ENCODE data around the gene USP24.
"Not testable (repeated sequence)": the region's sequence is repeated elsewhere in the genome, so short reads cannot be mapped to it uniquely, and the experiment has no call there.

Gene USP24

DNA sequence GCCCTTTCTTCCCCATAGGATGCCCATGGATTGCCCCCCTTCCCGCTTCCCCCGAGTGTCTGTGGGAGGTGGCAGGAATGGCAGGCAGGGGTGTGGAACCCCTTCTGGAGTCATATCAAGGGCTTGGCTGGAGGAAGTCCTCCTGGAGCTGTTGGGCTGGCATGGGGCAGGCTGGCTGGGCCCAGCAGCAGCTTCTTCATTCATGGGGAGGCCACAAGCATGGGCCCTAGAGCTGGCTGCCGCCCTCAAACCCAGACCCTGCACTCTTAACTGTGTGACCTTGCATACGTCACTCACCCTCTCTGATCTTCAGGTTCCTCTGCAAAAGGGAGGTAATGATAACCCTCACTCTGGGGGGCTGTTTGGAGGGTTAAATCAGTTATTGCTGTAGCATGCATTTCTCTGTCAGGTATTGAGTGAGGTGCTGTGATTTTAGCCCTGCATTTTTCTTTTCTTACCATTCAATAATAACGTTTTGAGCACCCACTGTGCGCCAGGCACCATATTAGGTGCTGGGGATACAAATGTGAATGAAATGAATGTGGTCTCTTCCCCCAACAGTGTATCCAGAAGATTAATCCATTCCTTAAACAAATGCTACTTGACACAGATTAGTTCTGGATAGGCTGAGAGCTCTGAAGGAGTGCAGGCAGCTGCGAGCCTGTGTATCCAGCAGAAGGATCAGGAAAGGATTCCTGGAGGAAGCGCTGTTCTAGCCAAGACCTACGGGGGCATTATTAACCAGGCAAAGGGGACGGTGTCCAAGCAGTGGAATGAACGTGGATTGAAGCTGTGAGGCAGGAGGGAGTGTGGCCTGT, 166.5 kb downstream of the USP24 start:
- H3K4me3 ChIP-seq (ENCODE audit: low read depth, low read length): no peak overlapping the region
- no peak for DNase-seq (ENCODE audit: low read depth)

DNA sequence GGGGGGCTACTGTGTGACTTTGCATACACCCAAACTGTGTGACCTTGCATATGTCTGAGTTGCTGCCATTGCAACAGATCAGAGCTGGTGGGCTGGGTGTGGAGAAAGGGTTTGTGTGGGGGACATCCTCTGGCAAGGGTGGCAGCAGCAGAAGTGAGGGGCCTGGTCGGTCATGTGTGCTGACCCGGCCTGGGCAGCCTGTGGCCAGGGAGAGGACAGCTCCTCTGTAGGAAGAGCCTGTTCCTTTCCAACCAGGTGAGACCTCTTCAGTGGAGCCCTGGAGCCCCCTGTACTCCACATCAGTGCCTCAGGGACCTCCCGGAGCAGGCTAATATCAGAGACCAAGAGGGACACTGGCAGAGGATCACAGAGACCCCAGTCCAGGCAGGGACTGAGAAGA, 167.6 kb downstream of the USP24 start:
- no peak for DNase-seq (ENCODE audit: low read depth)
- no peak overlapping the region for H3K4me3 ChIP-seq (ENCODE audit: low read depth, low read length)

DNA sequence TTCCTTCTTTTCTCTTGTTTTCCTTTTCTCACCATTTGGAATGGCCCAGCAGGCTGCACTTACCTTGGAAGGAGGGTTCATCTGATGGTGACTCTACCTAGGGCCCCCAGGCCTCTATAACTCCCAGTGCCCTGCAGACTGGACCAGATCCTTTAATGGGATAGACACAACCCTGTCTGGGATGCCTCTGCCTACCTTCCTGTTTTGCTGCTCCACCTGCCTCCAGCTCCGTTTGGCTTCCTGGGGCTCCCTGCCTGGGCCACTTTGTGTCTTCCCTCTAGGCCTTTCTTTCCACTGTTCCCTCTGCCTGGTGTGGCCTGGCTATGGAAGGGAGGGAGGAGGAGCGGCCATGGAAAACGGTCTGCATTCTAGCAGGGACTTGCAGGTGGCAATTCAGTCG, 168.3 kb downstream of the USP24 start:
- no peak overlapping the region for H3K4me3 ChIP-seq (ENCODE audit: low read depth, low read length)
- no peak for DNase-seq (ENCODE audit: low read depth)

DNA sequence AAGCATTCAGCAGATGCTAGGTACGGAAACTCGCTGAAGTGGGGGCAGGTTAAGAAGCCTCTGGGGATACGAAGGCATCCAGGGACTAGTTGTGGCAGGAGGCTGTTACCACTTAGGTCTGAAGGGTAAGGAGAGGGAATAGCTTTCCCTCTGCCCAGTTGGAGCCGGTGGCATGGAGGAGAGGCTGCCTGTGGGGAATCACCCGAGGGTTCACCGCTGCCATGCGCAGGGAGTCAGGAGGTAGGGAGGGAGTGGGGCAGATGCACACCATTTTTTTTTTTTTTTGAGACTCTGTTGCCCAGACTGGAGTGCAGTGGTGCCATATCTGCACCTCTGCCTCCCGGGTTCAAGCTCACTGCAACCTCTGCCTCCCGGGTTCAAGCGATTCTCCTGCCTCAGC, 169.7 kb downstream of the USP24 start:
- H3K4me3 ChIP-seq (ENCODE audit: low read depth, low read length): no peak overlapping the region
- DNase-seq (ENCODE audit: low read depth): no peak

DNA sequence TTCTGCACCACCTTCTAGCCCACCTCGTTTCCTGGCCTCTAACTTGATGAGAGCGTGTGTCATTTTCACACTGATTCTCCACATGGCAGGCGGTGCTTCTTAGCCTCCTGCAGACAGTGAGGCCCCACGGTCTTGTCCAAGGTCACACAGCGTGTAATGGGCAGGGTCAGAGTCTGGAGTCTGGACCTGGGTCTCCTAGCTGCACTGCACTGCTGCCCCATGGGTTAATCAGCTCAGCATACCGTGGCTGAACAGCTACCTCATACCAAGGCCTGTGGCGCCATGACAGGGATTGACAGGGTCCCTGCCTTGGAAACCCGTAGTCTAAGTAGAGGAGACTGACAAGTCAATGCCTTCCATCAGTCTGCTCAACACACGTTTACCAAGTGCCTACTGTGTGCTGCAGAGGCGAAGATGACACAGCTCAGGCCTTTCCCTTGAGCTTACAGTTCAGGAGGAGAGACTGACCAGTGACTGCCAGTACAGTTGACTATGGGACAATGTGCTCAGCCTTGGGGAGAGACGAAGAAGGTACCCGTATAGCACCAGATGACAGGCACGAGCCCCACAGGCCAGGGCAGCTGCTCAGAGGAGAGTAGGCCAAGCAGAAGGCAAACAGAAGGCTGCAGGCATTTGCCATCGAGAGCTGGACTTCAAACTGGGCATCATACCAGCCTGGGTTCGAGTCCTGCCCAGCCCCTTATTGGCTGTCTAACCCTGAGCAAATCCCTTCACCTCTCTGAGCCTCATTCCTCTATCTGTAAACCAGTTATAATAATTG, 170.4 kb downstream of the USP24 start:
- DNase-seq (ENCODE audit: low read depth): no peak
- no peak overlapping the region for H3K4me3 ChIP-seq (ENCODE audit: low read depth, low read length)

DNA sequence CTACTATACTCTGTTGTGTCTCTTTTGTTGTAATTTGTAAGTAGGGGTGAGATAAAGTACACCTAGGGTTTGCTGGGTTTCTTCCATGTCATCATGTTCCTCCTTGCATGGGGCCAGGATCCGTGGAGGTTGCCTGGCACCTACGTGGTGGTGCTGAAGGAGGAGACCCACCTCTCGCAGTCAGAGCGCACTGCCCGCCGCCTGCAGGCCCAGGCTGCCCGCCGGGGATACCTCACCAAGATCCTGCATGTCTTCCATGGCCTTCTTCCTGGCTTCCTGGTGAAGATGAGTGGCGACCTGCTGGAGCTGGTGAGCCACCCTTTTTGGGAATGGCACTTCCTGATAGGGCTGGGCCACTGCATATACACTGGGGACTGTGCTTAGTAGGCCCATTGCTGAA, 171.4 kb downstream of the USP24 start:
- DNase-seq (ENCODE audit: low read depth): no peak
- no peak overlapping the region for H3K4me3 ChIP-seq (ENCODE audit: low read depth, low read length)

DNA sequence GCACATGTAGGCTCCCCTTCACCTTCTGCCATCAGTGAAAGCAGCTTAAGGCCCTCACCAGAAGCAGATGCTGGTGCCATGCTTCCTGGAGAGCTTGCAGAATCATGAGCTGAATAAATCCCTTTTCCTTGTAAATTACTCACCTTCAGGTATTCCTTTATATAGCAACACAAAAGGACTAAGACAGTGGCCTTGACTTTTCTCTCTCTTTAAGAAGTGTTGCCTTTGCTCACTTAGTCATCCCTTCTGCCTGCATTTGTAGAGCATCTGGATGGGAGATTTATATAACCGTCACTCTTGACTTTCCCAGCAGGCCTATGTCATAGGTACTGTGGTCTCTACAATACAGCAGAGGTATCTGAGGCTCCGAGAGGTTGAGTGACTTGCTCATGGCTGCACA, 172.2 kb downstream of the USP24 start:
- no peak for DNase-seq (ENCODE audit: low read depth)

DNA sequence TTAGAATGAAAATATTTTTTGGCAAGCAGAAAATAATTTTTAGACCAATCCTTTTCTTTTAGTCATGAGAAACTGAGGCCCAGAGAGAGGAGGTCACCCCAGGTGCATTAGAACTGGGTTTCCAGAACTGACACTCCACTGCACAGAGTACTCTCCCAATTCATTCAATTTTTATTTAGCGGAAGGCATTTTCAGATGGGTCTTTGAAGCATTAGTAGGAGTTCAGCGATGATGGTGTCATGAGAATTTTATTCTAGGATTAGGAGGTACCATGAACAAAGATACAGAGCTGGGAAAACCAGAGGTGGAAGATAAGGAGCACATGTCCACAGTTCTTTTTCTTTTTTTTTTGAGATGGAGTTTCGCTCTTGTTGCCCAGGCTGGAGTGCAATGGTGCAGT, 173.6 kb downstream of the USP24 start:
- DNase-seq (ENCODE audit: low read depth): no peak

More for the DNA sequence above, 172.2 kb downstream of the USP24 start:
- no peak overlapping the region for H3K4me3 ChIP-seq (ENCODE audit: low read depth, low read length)

DNA sequence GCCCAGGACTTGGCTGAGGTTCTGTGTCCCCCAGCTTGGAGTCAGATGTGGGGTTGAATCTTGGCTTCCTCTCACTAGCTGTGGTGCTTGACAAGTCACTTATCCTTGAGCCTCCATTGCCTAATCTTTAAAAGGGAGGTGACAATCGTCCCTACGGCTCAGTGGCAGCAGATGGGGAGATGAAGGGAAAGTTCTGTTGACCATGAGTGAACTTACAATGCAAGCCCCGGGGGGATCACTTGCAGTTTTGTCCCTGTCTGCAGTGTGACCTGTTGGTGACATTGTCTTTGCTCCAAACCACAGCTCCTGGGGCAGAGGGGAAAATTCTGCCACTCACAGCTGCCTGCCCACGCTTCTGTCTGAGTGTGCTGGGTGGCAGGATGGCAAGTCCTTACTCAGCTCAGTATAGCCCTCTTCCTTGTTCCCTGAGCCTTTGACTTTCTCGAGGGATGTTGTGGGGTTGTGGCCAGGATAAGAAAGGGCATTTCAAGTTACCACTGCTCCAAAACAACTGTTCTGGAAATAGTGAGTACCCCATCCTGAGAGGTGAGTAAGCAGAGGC, 174.2 kb downstream of the USP24 start:
- DNase-seq (ENCODE audit: low read depth): no peak
- peak overlapping the region; percentile 50 for H3K4me3 ChIP-seq (ENCODE audit: low read depth, low read length)

More for the DNA sequence above, 173.6 kb downstream of the USP24 start:
- H3K4me3 ChIP-seq (ENCODE audit: low read depth, low read length): no peak overlapping the region

DNA sequence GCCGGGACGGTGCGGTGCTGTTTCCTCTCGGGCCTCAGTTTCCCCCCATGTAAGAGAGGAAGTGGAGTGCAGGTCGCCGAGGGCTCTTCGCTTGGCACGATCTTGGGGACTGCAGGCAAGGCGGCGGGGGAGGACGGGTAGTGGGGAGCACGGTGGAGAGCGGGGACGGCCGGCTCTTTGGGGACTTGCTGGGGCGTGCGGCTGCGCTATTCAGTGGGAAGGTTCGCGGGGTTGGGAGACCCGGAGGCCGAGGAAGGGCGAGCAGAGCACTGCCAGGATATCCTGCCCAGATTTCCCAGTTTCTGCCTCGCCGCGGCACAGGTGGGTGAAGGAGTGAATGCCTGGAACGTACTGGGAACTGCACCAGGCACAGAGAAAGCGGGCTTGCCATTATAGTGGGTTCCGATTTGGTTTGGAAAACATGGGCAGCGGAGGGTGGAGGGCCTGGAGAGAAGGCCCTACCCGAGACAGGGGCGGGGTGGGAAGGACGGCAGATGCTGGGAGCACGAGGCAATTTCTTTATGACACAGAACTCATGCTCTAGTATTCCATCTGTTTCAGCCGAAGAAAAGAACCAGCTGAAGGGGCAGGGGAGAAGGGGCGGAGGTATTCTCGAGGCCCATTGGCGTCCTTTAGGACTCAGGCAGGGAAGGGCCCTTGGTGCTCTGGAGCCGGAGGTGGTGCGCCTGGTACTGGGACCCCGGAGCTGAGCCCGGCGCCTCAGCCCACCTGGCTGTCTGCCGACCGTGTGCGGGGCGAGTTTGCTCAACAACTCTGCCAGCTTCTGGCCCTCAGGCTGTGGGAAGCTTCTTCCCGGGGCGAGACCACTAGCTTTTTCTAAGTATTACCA, 174.9 kb downstream of the USP24 start:
- H3K4me3 ChIP-seq (ENCODE audit: low read depth, low read length): peak overlapping the region; percentile 50
- DNase-seq (ENCODE audit: low read depth): no peak

DNA sequence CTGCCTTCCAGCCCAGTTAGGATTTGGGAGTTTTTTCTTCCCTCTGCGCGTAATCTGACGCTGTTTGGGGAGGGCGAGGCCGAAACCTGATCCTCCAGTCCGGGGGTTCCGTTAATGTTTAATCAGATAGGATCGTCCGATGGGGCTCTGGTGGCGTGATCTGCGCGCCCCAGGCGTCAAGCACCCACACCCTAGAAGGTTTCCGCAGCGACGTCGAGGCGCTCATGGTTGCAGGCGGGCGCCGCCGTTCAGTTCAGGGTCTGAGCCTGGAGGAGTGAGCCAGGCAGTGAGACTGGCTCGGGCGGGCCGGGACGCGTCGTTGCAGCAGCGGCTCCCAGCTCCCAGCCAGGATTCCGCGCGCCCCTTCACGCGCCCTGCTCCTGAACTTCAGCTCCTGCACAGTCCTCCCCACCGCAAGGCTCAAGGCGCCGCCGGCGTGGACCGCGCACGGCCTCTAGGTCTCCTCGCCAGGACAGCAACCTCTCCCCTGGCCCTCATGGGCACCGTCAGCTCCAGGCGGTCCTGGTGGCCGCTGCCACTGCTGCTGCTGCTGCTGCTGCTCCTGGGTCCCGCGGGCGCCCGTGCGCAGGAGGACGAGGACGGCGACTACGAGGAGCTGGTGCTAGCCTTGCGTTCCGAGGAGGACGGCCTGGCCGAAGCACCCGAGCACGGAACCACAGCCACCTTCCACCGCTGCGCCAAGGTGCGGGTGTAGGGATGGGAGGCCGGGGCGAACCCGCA, 175.7 kb downstream of the USP24 start, which contains the start of gene PCSK9:
Gene PCSK9 (plus strand): TSS at position 207 of the 741 bp plus-strand sequence. CDS start 290 bp downstream, at position 497.
- no peak for DNase-seq (ENCODE audit: low read depth)
- H3K4me3 ChIP-seq (ENCODE audit: low read depth, low read length): peak within 1 kb of the TSS; percentile 50

DNA sequence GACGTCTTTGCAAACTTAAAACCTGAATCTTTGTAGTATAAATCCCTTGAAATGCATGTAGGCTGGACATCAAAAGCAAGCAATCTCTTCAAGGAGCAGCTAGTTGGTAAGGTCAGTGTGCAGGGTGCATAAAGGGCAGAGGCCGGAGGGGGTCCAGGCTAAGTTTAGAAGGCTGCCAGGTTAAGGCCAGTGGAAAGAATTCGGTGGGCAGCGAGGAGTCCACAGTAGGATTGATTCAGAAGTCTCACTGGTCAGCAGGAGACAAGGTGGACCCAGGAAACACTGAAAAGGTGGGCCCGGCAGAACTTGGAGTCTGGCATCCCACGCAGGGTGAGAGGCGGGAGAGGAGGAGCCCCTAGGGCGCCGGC, 176.2 kb downstream of the USP24 start:
- DNase-seq (ENCODE audit: low read depth): no peak
- peak overlapping the region; percentile 50 for H3K4me3 ChIP-seq (ENCODE audit: low read depth, low read length)

DNA sequence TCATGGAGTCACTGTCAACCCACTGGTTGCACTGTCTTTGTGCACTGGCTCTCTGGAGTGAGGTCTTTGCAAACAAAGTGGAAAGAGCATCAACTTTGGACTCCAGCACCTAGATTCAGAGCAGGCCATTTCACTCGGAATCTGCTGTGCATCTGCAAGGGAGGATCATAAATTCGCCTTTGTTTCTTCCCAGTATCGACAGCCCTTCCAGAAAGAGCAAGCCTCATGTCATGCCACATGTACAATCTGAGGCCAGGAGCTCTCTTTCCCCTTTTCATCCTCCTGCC, 176.7 kb downstream of the USP24 start:
- no peak overlapping the region for H3K4me3 ChIP-seq (ENCODE audit: low read depth, low read length)
- DNase-seq (ENCODE audit: low read depth): no peak

DNA sequence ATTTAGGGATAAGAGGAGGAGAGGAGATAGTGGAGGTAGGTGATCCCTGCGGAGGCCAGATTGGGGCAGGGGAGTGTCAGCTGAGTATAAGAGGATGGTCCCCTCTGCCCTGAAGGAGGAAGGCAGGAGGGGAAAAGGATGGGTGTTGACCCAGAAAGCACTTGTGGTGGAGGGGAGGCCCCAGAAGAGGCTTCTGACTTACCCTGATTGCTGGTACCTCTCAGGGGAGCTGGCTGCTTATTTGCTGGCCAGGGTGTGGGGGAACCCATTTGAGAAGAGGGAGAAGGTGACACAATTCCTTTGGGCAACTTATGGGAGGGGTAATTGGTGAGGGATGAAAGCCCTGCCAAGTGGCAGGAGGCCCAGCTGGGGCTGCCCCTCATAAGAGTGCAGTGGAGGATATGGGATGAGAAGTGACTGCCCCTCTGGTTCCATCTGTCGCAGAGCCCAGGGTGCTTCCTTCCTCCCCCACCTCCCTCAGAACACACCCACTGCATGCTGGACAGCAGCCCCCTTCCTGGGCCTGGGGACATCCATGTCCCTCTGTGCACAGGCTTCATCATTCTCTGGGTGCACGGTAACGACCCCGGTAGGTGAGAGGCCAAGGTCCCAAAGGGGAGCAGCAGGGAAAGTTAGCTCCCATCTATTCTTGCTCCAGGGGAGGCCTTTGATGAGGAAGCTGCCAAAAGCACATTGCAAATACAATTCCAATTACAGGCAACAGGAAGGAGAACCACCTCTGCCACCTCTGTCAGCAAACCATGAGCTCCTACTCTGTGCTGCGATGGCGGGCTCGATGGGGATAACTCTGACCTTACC, 177.2 kb downstream of the USP24 start:
- no peak for DNase-seq (ENCODE audit: low read depth)
- no peak overlapping the region for H3K4me3 ChIP-seq (ENCODE audit: low read depth, low read length)

DNA sequence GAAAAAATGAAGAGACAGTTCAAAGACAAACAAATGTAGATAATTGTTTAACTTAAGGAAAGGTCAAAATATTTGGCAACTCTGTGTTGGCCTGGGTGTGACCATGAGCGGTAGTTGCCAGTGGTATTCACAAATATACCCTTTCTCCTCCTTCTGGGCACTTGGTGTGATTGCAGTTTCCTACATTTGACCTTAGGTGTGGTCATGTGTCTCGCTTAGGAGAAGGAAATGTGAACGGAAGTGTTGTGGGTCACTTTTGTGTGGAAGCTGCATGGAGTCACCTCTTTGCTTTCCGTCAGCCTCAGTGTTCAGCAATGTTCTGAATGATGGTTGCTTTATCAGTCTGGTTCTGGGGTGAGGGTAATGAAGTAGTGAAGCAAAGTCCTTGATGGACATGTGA, 179.3 kb downstream of the USP24 start:
- H3K4me3 ChIP-seq (ENCODE audit: low read depth, low read length): no peak overlapping the region

DNA sequence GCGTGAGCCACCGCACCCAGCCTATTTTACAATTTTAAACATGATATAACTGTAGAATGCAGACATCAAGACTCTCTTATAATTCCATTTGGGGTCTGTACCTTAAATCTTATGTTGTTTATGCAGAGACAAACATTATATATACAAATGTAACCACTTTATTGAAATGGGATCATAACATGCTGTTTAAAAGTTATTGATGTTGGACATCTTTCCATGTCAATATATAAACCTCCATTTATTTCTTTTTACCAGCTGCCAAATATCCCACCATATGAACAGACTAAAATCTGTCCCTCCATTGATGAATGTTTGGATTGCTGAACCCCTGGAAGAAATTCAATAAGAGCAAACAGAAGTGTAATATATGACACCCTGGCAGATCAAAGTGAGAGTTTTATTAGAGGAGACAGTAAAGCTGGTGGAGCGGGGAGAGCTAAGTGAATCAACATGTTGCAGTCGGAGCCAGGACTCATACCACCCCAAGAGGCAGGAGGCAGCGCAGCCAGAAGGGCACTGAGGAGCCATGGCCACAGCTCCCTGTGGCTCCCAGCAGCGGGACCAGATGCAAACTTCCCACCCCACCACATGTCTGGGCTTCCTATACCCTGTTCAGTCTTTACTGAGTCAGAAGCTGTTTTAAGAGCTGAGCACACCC, 180.6 kb downstream of the USP24 start:
- DNase-seq (ENCODE audit: low read depth): no peak
- H3K4me3 ChIP-seq (ENCODE audit: low read depth, low read length): no peak overlapping the region

More for the DNA sequence above, 179.3 kb downstream of the USP24 start:
- DNase-seq (ENCODE audit: low read depth): no peak

DNA sequence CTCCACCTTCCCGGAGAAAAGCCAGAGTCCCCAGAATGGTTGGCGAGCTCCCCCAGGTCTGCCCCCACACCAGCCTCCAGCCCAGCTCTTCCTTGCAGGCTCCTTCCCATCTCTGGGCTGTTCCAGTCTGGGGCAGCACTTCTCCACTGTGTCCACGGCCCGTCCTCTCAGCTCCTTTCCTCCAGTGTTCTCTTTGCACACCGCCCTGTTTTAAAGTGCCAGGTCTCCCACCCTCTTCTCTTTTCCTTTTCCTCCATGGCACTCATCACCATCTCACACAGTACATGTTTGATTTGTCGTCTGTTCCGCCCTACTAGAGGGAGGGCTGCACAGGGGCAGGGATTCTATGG, 181.9 kb downstream of the USP24 start:
- H3K4me3 ChIP-seq (ENCODE audit: low read depth, low read length): no peak overlapping the region
- no peak for DNase-seq (ENCODE audit: low read depth)

DNA sequence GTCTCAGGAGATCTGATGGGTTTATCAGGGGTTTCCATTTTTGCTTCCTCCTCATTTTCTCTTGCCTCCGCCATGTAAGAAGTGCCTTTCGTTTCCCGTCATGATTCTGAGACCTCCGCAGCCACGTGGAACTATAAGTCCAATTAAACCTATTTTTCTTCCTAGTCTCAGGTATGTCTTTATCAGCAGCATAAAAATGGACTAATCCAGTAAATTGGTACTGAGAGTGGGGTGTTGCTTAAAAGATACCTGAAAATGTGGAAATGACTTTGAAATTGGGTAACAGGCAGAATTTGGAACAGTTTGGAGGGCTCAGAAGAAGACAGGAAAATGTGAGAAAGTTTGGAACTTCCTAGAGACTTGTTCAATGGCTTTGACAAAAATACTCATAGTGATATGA, 184.1 kb downstream of the USP24 start:
- not testable (repeated sequence) for H3K4me3 ChIP-seq (ENCODE audit: low read depth, low read length); DNase-seq (ENCODE audit: low read depth)

Measured in skeletal muscle cell (primary cell).